Measurements from ENCODE around the gene GLIPR2.

- TF ChIP-seq POLR2AphosphoS5 (IDR thresholded peaks at IDR 0.05; ENCODE audit: insufficient read depth, low read depth, low read length) (no peak), POLR2A (IDR thresholded peaks at IDR 0.05; ENCODE audit: low read depth, low read length) (no peak), CTCF (IDR thresholded peaks at IDR 0.05; ENCODE audit: extremely low read depth in 1 of 2, insufficient read depth in 1 of 2, low read depth in 1 of 2, low read length in 2 of 2) (no peak), JUN (IDR thresholded peaks at IDR 0.05; ENCODE audit: borderline replicate concordance, insufficient read depth, insufficient read length, low read depth) (no peak)
Measured at GRCh38 chr9:36092509-36093215, 43.9 kb upstream of the GLIPR2 start.
